HG03103 (cell line): ENCODE measurements around the gene CREB1.
"Not testable (repeated sequence)": the region's sequence is repeated elsewhere in the genome, so short reads cannot be mapped to it uniquely, and the experiment has no call there.

ENCODE experiments used
- ATAC-seq: cut with Tn5 transposase; IDR thresholded peaks from one replicate; pipeline ENCODE4 v1.9.1; 2021; ENCODE audit warnings: low read depth; ENCODE audit not compliant: unreplicated experiment

The CREB1 gene

DNA sequence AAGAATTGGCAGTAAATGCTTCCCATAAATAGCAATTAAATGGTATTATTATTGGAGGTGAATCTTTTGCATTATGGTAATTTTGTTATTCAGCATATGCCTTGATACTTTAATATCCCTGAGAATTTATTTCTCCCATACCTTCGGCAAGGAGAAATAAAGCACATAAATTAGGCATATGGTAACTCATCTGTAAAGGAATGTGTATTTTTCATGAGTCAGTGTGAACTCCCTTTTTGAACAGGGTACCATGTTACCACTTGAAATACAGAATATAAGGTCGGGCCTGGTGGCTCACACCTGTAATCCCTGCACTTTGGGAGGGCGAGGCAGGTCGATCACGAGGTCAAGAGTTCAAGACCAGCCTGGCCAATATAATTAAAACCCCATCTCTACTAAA, 77.1 kb downstream of the CREB1 start:
- ATAC-seq: no peak

- no peak for ATAC-seq
These were observed 83.0 kb downstream of the CREB1 start for GRCh38 chr2:207612714-207613113.

DNA sequence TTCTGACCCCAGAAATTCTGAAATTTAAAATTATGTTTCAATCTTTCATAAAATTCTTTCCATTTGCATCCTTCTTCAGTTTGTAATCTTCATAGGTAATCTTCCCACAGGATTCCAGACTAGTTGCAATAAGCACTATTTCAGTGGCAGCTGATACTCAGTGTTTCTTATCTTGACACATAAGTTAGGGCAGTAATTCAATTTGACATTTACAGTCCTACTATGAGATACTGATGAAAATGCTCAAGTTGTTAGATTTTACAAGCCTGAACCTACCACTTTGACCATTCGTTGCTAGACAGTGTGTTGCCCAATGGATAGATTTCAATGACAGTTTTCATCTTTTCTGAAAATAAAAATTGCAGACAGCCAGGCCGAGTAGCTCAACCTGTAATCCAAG, 85.1 kb downstream of the CREB1 start:
- ATAC-seq: no peak

- no peak for ATAC-seq
These were observed 86.4 kb downstream of the CREB1 start for GRCh38 chr2:207616185-207616584.

GRCh38 chr2:207617011-207617671, 87.4 kb downstream of the CREB1 start:
- ATAC-seq: no peak

- ATAC-seq: peak; percentile 48
These were observed 90.0 kb downstream of the CREB1 start for GRCh38 chr2:207619764-207620203.

- no peak for ATAC-seq
These were observed 91.8 kb downstream of the CREB1 start for GRCh38 chr2:207621501-207622039.

DNA sequence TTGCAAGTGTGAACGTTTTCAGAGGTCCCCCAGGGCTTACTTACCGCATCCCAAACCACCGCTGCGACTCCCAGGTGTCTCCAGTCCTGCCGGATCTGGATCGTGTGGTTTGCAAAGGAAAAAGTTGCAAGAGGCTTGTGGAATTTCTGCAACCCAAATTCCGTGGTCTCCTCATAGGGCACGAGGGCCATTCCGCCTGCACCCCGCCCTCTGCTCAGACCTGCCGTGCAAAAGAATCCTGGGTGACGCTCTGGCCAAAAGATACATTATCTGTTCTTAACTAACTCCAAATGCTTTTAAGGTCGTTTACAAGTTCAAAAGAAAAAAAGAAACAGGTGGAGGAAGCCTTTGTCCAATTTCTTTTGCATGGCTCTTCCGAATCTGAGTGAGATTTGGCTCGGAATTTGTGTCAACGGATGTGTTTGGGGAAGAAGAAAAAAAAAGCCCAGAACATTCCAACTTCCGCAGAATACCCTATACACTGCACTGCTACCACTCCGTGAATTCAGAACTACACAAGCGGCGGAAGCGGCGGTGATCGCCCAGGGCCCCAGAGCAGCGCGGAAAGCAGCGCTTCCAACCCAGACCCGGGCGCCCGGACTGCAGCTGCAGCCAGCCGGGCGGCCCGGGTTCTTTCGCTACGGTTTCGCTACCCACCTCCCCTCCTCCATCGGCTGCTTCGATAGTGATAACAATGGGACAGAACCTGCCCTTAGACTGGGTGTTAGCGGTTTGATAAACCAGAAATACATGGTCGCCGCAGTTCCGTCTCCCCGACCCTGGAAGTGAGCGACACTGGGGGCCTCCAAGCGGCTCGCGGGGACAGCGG, 94.6 kb downstream of the CREB1 start:
- peak; percentile 33 for ATAC-seq

DNA sequence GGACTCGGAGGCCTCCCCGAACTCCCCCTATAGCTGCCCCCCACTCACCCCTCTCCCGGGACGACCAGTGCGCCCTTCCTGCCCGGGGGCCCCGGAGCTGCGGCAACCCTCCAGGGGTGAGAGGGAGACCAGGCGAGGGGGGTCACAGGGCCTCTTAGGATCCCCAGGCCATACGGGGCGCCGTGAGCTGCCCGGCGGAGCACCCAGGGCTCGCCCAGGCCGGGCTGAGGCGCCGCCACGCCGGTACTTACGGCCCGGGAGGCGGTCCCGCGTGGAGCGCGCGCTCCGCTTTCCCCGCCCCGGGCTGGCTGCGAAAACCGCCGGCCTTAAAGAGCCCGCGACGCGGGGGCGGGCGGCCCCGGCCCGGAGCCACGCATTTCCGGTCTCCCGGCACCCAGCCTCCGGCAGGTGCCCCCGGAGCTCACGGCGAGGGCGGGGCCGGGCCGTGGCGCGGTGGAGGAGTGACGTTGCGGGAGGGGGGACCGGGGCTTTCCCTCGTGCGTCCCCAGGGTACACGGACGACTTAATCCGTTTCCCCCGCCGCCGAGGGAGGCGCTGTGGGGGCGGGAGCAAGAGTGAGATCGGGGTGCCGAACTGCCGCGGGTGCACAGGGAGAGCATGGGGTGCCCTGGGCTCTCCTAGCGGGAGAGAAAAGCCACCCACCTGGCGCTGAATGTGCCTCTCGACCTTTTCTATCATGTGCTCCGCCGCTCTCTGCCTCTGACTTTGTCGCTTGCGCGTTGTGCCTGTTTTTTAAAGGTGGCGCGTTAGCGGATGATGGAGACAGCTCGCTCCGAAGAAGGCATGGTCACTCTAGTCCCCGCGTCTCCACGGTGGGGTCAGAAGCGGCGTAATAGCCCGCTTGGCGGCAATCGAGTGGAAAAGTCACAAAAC, 95.5 kb downstream of the CREB1 start, which contains the start of gene METTL21A:
METTL21A (minus strand) TSS at position 381 of the 894 bp plus-strand sequence. CDS start 1,019 bp downstream, outside the sequence.
- peak; percentile 54 for ATAC-seq

- ATAC-seq: no peak
These were observed 99.8 kb downstream of the CREB1 start for GRCh38 chr2:207629553-207629952.

DNA sequence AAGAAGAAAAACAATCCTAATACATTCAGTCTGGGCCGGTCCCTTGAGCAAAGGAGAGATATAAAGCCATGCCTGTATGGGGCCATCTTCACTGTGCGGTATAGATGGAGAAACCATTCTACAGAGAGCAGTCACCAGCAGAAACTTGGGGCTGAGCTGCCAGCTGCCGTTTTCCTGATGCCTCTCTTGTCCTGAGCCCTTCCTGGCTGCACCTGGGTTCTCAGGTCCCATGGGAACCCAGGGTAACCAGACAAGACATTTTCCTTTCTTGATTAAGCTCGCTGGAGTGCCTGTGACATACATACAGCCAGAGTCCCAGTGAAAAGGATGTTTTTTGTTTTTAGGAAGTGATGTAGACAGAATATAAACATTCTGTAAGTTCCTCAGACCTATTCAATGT, 100.7 kb downstream of the CREB1 start:
- no peak for ATAC-seq

DNA sequence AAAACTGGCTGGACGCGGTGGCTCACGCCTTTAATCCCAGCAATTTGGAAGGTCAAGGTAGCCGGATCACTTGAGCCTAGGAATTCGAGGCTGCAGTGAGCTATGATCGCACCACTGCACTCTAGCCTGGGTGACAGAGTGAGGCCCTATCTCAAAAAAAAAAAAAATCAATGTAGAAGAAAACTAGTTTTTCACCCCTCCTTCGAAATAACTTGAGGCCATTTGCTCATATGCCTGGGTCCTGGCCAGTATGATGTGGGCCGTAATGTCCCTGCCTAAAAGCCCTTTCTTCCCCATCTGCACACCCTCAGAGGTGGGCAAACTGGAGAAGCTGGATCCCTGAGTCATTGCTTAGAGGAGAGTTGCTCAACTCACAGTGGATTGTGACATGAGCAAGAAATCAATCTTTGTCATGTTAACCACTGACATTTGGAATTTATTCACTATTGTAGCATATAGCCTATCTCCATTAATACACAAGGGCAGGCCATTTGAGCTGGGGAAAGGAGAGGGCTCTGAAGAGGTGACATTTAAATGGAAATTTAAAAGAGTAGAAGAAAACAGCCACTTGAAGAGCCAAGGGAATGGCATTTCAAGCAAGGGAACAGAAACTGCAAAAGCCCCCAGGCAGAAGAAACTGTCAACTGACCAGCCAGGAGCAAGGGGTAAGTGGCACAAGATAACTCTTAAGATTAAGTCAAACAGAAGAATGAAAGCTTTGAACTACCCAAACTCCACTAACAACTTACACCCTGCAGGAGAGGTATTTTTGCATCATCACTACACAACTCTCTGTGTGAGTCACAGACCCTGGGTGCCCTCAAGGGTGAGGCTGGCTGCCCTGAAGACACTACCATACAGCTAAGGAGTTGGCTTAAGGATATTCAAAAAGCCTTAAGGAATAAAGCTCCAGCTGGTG, 103.1 kb downstream of the CREB1 start:
- ATAC-seq: no peak

GRCh38 chr2:207633686-207634085, 103.9 kb downstream of the CREB1 start:
- no peak for ATAC-seq

DNA sequence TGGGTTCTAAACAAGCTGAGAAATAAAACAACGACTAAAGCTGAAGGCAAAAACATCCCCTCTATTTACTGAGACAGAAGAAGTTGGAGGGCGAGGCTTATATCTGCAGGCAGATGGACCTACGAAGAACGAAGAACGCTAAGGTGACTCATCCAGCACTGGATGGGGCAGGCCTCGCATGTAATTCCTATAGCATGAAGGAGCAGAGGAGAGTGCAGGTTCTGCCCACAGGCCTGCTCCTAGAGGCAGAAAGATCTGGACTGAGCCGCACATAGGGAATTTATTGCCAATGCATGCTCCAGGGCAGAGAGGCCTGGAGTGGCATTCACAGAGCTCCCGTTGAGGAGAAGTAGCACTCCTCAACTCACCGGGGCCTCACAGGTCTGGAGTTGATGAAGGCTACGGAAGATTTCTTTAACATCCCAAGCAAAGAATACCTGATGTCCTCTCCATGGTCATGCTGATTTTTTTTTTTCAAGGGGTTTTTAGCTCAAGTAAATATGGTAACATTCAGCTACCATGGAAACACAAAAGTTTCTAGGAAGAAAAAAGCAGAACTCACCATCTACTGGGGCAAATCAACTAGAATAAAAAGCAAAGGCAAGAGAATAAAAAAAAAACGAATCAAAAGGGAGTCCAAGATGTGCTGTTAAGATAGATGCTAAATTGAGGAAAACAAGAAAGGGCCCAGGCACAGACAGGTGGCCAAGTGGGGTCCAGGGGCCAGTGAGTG, 105.9 kb downstream of the CREB1 start:
- ATAC-seq: no peak

DNA sequence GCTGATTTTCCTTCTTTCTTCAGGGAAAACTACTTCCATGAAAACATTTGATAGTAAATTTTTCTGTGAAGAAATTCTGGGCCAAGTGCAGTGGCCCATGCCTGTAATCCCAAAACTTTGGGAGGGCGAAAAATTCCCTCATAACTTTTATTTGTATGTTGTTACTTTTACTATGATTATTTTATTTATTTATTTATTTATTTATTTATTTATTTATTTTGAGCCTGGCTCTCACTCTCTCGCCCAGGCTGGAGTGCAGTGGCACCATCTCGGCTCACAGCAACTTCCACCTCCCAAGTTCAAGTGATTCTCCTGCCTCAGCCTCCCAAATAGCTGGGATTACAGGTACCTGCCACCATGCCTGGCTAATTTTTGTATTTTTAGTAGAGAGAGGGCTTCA, 109.5 kb downstream of the CREB1 start:
- not testable (repeated sequence) for ATAC-seq

DNA sequence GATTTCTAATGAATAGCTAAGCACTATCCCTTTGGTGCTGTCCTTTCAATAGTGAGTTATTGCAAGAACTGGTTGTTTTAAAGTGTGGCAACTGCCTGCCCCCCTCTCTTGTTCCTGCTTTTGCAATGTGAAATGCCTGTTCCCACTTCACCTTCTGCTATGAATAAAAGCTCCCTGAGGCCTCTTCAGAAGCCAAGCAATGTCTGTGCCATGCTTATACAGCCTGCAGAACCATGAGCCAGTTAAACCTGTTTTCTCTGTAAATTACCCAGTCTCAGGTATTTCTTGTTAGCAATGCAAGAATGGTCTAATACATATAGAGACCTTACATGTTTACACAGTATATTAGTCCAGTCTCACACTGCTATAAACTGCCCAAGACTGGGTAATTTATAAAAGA, 110.4 kb downstream of the CREB1 start:
- ATAC-seq: no peak

GRCh38 chr2:207640661-207641060, 110.9 kb downstream of the CREB1 start:
- ATAC-seq: no peak

DNA sequence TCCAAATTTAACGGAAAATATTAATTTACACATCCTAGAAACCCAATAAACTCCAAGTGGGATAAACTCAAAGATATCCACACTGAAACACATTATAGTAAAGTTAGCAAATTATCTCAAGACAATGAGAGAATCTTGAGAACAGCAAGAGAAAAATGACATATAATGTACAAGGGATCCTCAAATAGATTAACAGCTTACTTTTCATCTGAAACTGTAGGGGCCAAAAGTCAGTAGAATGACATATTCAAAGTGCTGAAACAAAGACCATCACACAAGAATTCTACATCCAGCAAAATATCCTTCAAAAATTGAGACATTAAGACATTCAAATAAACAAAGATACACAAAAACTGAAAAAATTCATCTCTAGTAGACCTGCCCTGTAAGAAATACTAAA, 114.1 kb downstream of the CREB1 start:
- no peak for ATAC-seq

DNA sequence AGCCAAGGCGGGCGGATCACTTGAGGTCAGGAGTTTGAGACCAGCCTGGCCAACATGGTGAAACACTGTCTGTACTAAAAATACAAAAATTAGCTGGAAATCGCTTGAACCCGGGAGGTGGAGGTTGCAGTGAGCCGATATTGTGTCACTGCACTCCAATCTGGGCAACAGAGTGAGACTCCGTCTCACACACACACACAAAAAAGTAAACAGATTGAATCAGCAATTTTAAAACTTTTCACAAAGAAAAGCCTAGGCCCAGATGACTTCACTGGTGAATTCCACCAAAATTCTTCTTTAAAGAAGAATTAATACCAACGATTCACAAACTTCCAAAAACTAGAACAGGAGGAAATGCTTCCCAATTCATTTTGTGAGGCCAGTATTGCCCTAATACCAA, 116.8 kb downstream of the CREB1 start:
- not testable (repeated sequence) for ATAC-seq
